ENCODE results near the gene THADA. TPM values are rescaled to one million over a fixed set of nuclear protein-coding genes. Genes with fewer than 3 reads are reported as not detected.

Gene THADA
- total RNA-seq, 1 donor from 2014 or later = 29.3 TPM

- H3K79me2 ChIP-seq (ENCODE audit: low read depth) = no peaks in the 10 kb centered on the region
- TF ChIP-seq, protein P1, sequence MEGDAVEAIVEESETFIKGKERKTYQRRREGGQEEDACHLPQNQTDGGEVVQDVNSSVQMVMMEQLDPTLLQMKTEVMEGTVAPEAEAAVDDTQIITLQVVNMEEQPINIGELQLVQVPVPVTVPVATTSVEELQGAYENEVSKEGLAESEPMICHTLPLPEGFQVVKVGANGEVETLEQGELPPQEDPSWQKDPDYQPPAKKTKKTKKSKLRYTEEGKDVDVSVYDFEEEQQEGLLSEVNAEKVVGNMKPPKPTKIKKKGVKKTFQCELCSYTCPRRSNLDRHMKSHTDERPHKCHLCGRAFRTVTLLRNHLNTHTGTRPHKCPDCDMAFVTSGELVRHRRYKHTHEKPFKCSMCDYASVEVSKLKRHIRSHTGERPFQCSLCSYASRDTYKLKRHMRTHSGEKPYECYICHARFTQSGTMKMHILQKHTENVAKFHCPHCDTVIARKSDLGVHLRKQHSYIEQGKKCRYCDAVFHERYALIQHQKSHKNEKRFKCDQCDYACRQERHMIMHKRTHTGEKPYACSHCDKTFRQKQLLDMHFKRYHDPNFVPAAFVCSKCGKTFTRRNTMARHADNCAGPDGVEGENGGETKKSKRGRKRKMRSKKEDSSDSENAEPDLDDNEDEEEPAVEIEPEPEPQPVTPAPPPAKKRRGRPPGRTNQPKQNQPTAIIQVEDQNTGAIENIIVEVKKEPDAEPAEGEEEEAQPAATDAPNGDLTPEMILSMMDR (IDR thresholded peaks at IDR 0.05) = no peak
- TF ChIP-seq EZH2 (IDR thresholded peaks at IDR 0.05) (no peak), EZH2phosphoT487 (IDR thresholded peaks at IDR 0.05) (no peak)
- no peak overlapping the region for H3K4me2 ChIP-seq
- no peak overlapping the region for H3K27ac ChIP-seq
- H3K27me3 Mint-ChIP-seq (ENCODE audit: insufficient read depth, low read depth) = no peaks in the 10 kb centered on the region
- no peaks in the 10 kb centered on the region for H4K20me1 ChIP-seq (ENCODE audit: low read depth)
- no peaks in the 10 kb centered on the region for H3K4me1 Mint-ChIP-seq
- H3K4me3 Mint-ChIP-seq = no peak overlapping the region
- peaks cover 9% of the 10 kb centered on the region for H3K36me3 Mint-ChIP-seq
- no peak overlapping the region for H3K4me3 ChIP-seq
- H3K9ac ChIP-seq = no peak overlapping the region
- no peaks in the 10 kb centered on the region for H3F3A ChIP-seq (ENCODE audit: low read depth)
- no peaks in the 10 kb centered on the region for H3K9me3 Mint-ChIP-seq
- no peaks in the 10 kb centered on the region for H3K9me3 ChIP-seq (ENCODE audit: low read depth)
- no peak for DNase-seq (ENCODE audit: low spot score)
- H3K27ac Mint-ChIP-seq = no peak overlapping the region
- H3K27me3 ChIP-seq = no peaks in the 10 kb centered on the region
- no peaks in the 10 kb centered on the region for H3K4me1 ChIP-seq
- H3K36me3 ChIP-seq = no peaks in the 10 kb centered on the region
- H2AFZ ChIP-seq (replicated peaks) = no peak overlapping the region
These were observed 32.2 kb downstream of the THADA start for GRCh38 chr2:43563679-43564078.

DNA sequence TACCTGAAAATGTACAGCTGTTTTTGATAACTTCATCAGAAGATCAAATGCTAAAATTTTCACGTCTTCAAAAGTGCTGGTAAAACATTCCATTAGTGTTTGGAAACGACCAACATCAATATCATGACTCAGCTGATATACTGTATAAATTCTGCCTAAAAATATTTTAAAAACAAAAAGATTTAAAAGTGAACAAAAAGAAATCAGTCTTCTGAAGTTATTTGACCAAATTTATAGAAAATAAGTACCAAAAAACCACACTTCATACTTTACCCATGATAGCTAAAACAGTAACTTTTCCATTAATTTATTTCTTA is 35.6 kb downstream of the THADA start:
- Histone ChIP-seq H3F3A (ENCODE audit: low read depth) (no peaks in the 10 kb centered on the region), H3K9me3 (ENCODE audit: low read depth) (no peaks in the 10 kb centered on the region), H3K27ac (no peak overlapping the region), H3K4me2 (no peak overlapping the region), H3K79me2 (ENCODE audit: low read depth) (no peaks in the 10 kb centered on the region), H3K4me1 (no peaks in the 10 kb centered on the region), H3K36me3 (peaks cover 8% of the 10 kb centered on the region), H3K9ac (no peak overlapping the region), H3K4me3 (no peak overlapping the region), H2AFZ (replicated peaks) (no peak overlapping the region), H3K27me3 (no peaks in the 10 kb centered on the region), H4K20me1 (ENCODE audit: low read depth) (no peaks in the 10 kb centered on the region)
- Mint-ChIP-seq H3K4me3 (no peak overlapping the region), H3K36me3 (peaks cover 9% of the 10 kb centered on the region), H3K27me3 (ENCODE audit: insufficient read depth, low read depth) (no peaks in the 10 kb centered on the region), H3K27ac (no peak overlapping the region), H3K9me3 (no peaks in the 10 kb centered on the region), H3K4me1 (no peaks in the 10 kb centered on the region)
- TF ChIP-seq, protein P1 (IDR thresholded peaks at IDR 0.05) = no peak
- TF ChIP-seq EZH2 (IDR thresholded peaks at IDR 0.05) (no peak), EZH2phosphoT487 (IDR thresholded peaks at IDR 0.05) (no peak)
- no peak for DNase-seq (ENCODE audit: low spot score)

GRCh38 chr2:43559391-43560230 is 36.2 kb downstream of the THADA start:
- Histone ChIP-seq H3K9ac (no peak overlapping the region), H3K27me3 (no peaks in the 10 kb centered on the region), H3K36me3 (peaks cover 11% of the 10 kb centered on the region), H3K4me2 (no peak overlapping the region), H3K27ac (no peak overlapping the region), H3K79me2 (ENCODE audit: low read depth) (no peaks in the 10 kb centered on the region), H3K4me1 (no peaks in the 10 kb centered on the region), H4K20me1 (ENCODE audit: low read depth) (no peaks in the 10 kb centered on the region), H3K4me3 (no peak overlapping the region), H3K9me3 (ENCODE audit: low read depth) (no peaks in the 10 kb centered on the region), H2AFZ (replicated peaks) (no peak overlapping the region), H3F3A (ENCODE audit: low read depth) (no peaks in the 10 kb centered on the region)
- Mint-ChIP-seq H3K27ac (no peak overlapping the region), H3K27me3 (ENCODE audit: insufficient read depth, low read depth) (no peaks in the 10 kb centered on the region), H3K36me3 (peaks cover 8% of the 10 kb centered on the region), H3K4me1 (no peaks in the 10 kb centered on the region), H3K9me3 (no peaks in the 10 kb centered on the region), H3K4me3 (no peak overlapping the region)
- TF ChIP-seq EZH2phosphoT487 (IDR thresholded peaks at IDR 0.05) (no peak), EZH2 (IDR thresholded peaks at IDR 0.05) (no peak)
- TF ChIP-seq, protein P1 (IDR thresholded peaks at IDR 0.05) = no peak
- DNase-seq (ENCODE audit: low spot score) = no peak

Measured in neural progenitor cell (in vitro differentiated cells).